HEK293T (cell line): ENCODE data around the gene LRRC1.

ENCODE experiments used
- CTCF ChIA-PET: fragments of 350-600 bp; formaldehyde crosslinking; extraction: SDS; loops from one replicate; lab custom pipeline; 2021; ENCODE audit warnings: antibody characterized with exemption, inconsistent platforms; lab: Yijun Ruan, JAX
- POLR2A ChIA-PET: fragments of 350-600 bp; formaldehyde crosslinking; extraction: SDS; loops from one replicate; lab custom pipeline; 2020; ENCODE audit warnings: antibody characterized with exemption, inconsistent platforms; lab: Yijun Ruan, JAX
- DNase-seq: peaks from one replicate; pipeline ENCODE4 v3.0.0; 2012; ENCODE audit warnings: mixed read lengths; ENCODE audit errors: extremely low spot score
- ARNT ChIP-seq: fragments of 450-650 bp; IDR thresholded peaks from 2 replicates; pipeline ENCODE4 v1.6.1; 2017; ENCODE audit warnings: mild to moderate bottlenecking
- BHLHE40 ChIP-seq: fragments of 450-650 bp; IDR thresholded peaks from 2 replicates; pipeline ENCODE4 v1.6.1; 2016; ENCODE audit warnings: mild to moderate bottlenecking, moderate library complexity, borderline replicate concordance
- CTBP1 ChIP-seq: fragments of 450-650 bp; IDR thresholded peaks from 2 replicates; pipeline ENCODE4 v1.6.1; 2016; ENCODE audit warnings: borderline replicate concordance
- ELF4 ChIP-seq: fragments of 450-650 bp; IDR thresholded peaks from 2 replicates; pipeline ENCODE4 v1.6.1; 2017; ENCODE audit warnings: antibody characterized with exemption
- FOXA1 ChIP-seq: fragments of 450-650 bp; IDR thresholded peaks from 2 replicates; pipeline ENCODE4 v1.6.1; 2016; ENCODE audit warnings: mild to moderate bottlenecking
- FOXK2 ChIP-seq: fragments of 450-650 bp; IDR thresholded peaks from 2 replicates; pipeline ENCODE4 v1.6.1; 2016; ENCODE audit warnings: mild to moderate bottlenecking
- FOXM1 ChIP-seq: fragments of 450-650 bp; IDR thresholded peaks from 2 replicates; pipeline ENCODE4 v1.6.1; 2017; ENCODE audit warnings: mild to moderate bottlenecking, borderline replicate concordance
- HDGF ChIP-seq: fragments of 450-650 bp; IDR thresholded peaks from 2 replicates; pipeline ENCODE4 v1.6.1; 2017; ENCODE audit warnings: antibody characterized with exemption, borderline replicate concordance
- L3MBTL2 ChIP-seq: fragments of 450-650 bp; conservative IDR thresholded peaks from 2 replicates; pipeline ENCODE4 v1.6.1; 2016; ENCODE audit warnings: mild to moderate bottlenecking
- LEF1 ChIP-seq: fragments of 450-650 bp; IDR thresholded peaks from 2 replicates; pipeline ENCODE4 v1.6.1; 2017; ENCODE audit warnings: mild to moderate bottlenecking, borderline replicate concordance
- NFRKB ChIP-seq: fragments of 450-650 bp; IDR thresholded peaks from 2 replicates; pipeline ENCODE4 v1.6.1; 2016; ENCODE audit warnings: mild to moderate bottlenecking, moderate library complexity
- SP1 ChIP-seq: fragments of 450-650 bp; IDR thresholded peaks from 2 replicates; pipeline ENCODE4 v1.6.1; 2017
- SUZ12 ChIP-seq: fragments of 450-650 bp; IDR thresholded peaks from 2 replicates; pipeline ENCODE4 v1.6.1; 2016; ENCODE audit warnings: mild to moderate bottlenecking
- TARDBP ChIP-seq: fragments of 450-650 bp; IDR thresholded peaks from 2 replicates; pipeline ENCODE4 v1.6.1; 2016
- ZNF384 ChIP-seq: fragments of 450-650 bp; IDR thresholded peaks from 2 replicates; pipeline ENCODE4 v1.6.1; 2016
- TF ChIP-seq, protein P1 (sequence below): fragments of 450-650 bp; IDR thresholded peaks from 2 replicates; pipeline ENCODE4 v1.6.1; 2016

Gene LRRC1

GRCh38 chr6:53934023-53934422 lies 139.2 kb downstream of the LRRC1 start:
- CTCF ChIA-PET: no interaction called here
- DNase-seq: no peak
- POLR2A ChIA-PET: no interaction called here
- TF ChIP-seq, protein P1, sequence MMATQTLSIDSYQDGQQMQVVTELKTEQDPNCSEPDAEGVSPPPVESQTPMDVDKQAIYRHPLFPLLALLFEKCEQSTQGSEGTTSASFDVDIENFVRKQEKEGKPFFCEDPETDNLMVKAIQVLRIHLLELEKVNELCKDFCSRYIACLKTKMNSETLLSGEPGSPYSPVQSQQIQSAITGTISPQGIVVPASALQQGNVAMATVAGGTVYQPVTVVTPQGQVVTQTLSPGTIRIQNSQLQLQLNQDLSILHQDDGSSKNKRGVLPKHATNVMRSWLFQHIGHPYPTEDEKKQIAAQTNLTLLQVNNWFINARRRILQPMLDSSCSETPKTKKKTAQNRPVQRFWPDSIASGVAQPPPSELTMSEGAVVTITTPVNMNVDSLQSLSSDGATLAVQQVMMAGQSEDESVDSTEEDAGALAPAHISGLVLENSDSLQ: no peak
- TF ChIP-seq LEF1 (no peak), TARDBP (no peak), ZNF384 (no peak), SUZ12 (no peak)

DNA sequence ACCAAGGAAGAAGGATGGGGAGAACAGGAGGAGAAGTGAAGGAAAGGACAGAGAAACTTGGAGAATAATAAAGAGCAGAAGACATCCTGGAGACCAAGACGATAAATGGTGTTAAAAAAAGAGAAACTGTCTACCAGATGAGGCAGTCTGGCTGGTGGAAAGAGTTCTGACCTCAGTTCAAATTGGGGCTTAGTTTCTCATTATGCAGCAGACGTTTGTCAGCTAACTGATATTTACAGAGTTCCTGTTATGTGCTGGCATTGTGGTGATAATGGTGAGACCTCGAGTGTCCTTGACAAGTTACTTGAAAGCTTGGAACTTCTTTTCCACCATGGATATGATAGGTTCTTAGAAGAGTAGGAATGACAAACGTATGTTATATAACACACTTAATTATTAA lies 142.7 kb downstream of the LRRC1 start:
- no peak for DNase-seq
- ChIA-PET POLR2A (no interaction called here), CTCF (interaction anchor here (1.2 kb wide), 1 partner anchor 212 kb away, joined by 3 read pairs; no protein-coding TSS in a partner anchor)
- no peak for TF ChIP-seq FOXA1
- TF ChIP-seq ELF4: no peak
- TF ChIP-seq FOXK2: no peak
- no peak for TF ChIP-seq BHLHE40
- TF ChIP-seq, protein P1: no peak
- TF ChIP-seq LEF1: no peak
- TF ChIP-seq CTBP1: no peak
- TF ChIP-seq SP1: no peak

DNA sequence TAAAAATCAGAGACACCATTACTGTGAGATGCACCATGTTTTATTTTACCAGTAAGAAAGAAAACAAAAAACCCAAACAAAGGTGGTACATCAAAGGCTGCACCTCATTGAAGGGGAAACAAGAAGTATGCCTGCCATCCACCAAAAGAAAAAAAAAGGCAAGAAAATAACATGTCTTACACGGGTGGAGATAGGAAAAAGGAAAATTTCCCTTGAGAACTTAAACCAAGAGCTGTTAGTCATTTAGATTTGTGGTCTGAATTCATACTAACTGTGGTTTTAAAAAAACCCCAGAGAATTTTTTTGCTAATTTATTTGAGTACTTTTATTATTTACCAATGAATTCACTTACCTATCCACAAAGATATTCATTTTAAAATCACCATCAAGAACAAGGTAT lies 144.0 kb downstream of the LRRC1 start:
- ChIA-PET POLR2A (no interaction called here), CTCF (interaction anchor here (0.6 kb wide), 1 partner anchor 757 kb away, joined by 3 read pairs; no protein-coding TSS in a partner anchor)
- DNase-seq: no peak
- TF ChIP-seq LEF1 (no peak), CTBP1 (no peak), L3MBTL2 (no peak), NFRKB (no peak), ZNF384 (no peak)
- TF ChIP-seq, protein P1: no peak

GRCh38 chr6:53939830-53940229 lies 145.0 kb downstream of the LRRC1 start:
- no peak for TF ChIP-seq ELF4
- no peak for TF ChIP-seq LEF1
- TF ChIP-seq ZNF384: no peak
- TF ChIP-seq L3MBTL2: no peak
- no peak for TF ChIP-seq CTBP1
- no peak for TF ChIP-seq FOXK2
- TF ChIP-seq NFRKB: no peak
- no peak for TF ChIP-seq BHLHE40
- no peak for TF ChIP-seq FOXA1
- TF ChIP-seq, protein P1: no peak
- no peak for TF ChIP-seq TARDBP
- TF ChIP-seq FOXM1: no peak
- TF ChIP-seq SUZ12: no peak
- TF ChIP-seq ARNT: no peak
- TF ChIP-seq SP1: no peak
- TF ChIP-seq HDGF: no peak
- DNase-seq: no peak
- ChIA-PET CTCF (no interaction called here), POLR2A (no interaction called here)

DNA sequence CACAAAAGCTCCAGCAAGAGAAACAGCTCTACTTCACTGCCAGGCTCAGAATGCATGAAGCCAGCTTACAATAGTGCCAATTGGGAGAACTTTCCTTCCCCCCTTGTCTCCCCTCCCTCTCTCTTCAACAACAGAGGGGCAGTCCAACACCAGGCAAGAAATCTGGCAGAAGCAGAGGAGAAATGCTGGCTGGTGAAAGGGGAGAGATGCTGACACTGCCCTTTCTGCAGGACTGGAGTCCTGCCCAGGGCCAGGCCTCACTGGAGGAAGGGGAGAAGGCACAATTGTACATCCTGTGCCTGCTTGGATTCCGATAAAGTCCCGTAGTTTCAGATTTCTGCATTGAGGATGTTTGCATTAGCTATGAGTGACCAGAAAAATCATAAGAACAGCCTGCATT lies 148.6 kb downstream of the LRRC1 start:
- TF ChIP-seq, protein P1: no peak
- TF ChIP-seq SUZ12: no peak
- no peak for DNase-seq
- ChIA-PET POLR2A (interaction anchor here (2.1 kb wide), 1 partner anchor 149 kb away, joined by 6 read pairs; the partner anchor contains the start of gene LRRC1), CTCF (interaction anchor here (0.6 to 1.0 kb wide), 3 partner anchors 116 to 228 kb away, joined by 3 read pairs; no protein-coding TSS in a partner anchor)

- no peak for DNase-seq
- no peak for TF ChIP-seq SP1
- no peak for TF ChIP-seq TARDBP
- TF ChIP-seq BHLHE40: no peak
- TF ChIP-seq, protein P1: no peak
- CTCF ChIA-PET: interaction anchor here (0.7 to 1.0 kb wide), 2 partner anchors 11 to 209 kb away, joined by 3 read pairs; no protein-coding TSS in a partner anchor
- POLR2A ChIA-PET: interaction anchor here (2.1 kb wide), 1 partner anchor 150 kb away, joined by 6 read pairs; the partner anchor contains the start of gene LRRC1
Measured at GRCh38 chr6:53944091-53944490, 149.3 kb downstream of the LRRC1 start.
